GM19324 (cell line): ENCODE data around the gene BMPR2.
"Not testable (repeated sequence)": the region's sequence is repeated elsewhere in the genome, so short reads cannot be mapped to it uniquely, and the experiment has no call there.

Experiments
- ATAC-seq: cut with Tn5 transposase; IDR thresholded peaks from one replicate; pipeline ENCODE4 v1.9.1; 2021; ENCODE audit warnings: mild to moderate bottlenecking, moderate library complexity; ENCODE audit not compliant: unreplicated experiment, low FRiP score

Gene BMPR2

DNA sequence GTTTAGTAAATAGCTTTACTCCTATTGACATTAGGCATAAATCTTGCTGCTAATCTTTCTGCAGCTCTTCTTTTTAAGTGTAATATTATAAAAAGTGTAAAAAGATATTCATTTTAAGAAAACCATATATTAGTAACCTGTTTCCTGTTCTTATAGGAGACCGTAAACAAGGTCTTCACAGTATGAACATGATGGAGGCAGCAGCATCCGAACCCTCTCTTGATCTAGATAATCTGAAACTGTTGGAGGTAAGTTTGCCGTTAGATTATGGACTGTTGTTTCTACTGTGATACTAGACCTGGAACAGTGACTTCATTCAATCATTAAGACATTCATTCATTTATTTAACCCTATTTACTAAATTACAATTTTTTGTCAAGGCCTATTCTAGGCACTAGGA, 138.6 kb downstream of the BMPR2 start:
- no peak for ATAC-seq

DNA sequence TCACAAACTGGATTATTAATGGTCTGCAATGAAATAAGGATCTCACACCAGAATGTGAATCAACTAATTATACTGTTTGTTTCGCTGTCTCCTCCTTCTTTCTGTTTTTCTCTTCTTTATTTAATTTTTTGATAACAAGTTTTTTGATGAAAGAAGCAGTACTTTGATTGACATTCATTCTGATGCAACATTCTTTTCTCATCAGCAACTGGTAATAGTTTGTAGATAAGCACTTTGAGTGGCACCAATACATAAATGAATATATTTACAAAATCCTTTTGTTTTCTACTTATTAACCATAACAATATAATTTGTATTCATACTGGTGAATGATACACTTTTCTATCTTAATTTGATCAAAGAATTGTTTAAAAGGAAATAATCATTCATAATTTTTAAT, 143.3 kb downstream of the BMPR2 start:
- ATAC-seq: no peak

DNA sequence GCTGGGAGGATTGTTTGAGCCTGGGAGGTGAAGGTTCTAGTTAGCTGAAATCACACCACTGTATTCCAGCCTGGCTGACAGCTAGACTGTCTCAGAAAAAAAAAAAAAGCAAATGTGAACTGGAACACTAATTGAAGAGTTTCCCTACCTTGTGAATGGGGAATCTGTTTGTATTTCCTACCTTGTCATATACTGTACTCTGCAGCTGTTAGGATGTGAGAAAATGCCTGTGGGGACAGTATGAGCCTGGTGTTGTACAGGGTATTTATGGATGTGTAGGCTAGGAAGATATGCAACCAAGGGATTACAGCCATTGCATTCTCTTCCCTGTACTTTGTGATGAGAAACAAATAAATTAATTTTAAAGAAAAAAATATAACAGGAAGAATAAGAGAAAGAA, 145.3 kb downstream of the BMPR2 start:
- ATAC-seq: no peak

DNA sequence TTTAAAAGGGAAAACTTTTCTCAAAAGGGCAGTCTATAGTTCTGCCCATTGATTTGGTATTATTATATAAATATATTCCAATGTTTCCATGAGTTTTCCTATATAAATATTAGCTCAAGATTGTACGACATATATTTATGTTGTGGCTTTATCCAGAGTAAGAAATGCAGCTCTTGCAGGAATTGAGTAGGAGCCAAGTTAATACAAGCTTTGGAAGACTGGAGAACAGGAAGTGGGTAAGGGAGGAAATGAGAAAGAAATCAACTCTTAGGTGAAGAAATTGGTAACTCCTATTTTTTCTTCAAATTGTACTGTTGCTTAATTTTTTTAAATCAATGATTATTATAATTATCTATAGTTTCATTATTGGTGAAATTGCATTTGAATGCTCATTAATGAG, 153.3 kb downstream of the BMPR2 start:
- ATAC-seq: no peak

DNA sequence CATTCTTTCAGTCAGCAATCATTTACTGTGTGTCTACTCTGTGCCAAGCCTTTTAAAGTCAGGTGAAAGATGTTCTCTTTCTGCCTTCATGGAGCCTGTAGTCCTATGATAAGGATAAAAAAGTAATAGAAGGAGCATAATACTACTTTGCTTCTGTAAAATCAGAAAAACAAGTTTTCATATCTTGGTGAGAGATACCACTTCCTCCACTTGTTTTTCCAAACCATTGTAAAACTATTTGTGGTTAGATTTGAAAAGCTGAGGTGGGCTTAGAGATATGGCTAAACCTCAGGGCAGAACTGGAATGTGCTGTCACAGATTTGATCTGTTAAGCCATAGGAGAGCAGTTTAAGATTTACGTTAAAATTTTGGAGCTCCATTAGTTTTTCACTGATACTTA, 153.9 kb downstream of the BMPR2 start:
- no peak for ATAC-seq

DNA sequence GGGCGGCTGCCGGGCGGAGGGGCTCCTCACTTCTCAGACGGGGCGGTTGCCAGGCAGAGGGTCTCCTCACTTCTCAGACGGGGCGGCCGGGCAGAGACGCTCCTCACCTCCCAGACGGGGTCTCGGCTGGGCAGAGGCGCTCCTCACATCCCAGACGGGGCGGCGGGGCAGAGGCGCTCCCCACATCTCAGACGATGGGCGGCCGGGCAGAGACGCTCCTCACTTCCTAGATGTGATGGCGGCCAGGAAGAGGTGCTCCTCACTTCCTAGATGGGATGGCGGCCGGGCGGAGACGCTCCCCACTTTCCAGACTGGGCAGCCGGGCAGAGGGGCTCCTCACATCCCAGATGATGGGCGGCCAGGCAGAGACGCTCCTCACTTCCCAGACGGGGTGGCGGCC, 159.2 kb downstream of the BMPR2 start:
- ATAC-seq: not testable (repeated sequence)

DNA sequence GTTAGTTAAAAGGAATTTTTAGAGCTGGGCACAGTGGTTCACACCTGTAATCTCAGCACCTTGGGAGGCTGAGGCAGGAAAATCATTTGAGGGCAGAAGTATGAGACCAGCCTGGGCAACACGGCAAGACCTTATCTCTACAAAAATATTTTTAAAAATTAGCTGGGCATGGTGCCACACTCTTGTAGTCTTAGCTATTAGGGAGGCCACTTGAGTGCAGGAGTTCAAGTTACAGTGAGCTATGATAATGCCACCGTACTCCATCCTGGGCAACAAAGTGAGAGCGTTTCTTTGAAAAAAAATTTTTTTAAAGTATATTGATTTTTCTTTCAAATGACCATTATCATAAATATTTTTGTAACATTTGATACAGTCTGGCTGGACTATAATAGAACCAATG, 165.0 kb downstream of the BMPR2 start:
- no peak for ATAC-seq

DNA sequence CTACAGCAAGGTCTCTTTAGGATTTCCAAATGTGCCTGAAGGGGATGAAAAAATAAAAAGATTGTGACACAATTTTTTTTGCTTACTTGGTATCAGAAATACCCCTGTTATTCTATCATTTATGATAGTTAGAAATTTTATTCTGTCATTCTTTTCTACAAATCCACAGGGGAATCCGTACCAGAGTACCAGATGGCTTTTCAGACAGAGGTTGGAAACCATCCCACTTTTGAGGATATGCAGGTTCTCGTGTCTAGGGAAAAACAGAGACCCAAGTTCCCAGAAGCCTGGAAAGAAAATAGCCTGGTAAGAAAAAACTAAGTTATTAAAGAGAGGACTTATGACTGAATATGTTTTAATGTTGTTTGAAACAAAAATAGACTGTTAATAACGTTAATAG, 166.0 kb downstream of the BMPR2 start:
- no peak for ATAC-seq

DNA sequence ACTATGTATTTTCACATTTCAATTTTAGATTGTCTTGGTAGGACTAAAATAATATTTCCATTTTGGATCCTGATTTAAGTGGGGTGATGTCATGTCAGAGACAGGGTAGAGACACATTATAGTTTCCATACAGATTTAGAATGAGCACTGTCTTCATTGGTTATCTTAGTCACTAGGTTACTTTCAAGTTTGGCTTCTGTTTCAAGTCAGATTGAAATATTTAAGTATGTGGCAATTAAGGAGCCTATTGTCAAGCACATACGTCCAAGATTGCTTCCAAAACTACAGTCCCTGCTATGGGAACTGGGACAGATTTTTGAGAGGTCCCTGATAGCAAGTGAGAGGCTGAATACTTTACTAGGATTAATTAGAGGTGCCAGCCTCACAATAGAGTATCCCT, 169.4 kb downstream of the BMPR2 start:
- no peak for ATAC-seq

DNA sequence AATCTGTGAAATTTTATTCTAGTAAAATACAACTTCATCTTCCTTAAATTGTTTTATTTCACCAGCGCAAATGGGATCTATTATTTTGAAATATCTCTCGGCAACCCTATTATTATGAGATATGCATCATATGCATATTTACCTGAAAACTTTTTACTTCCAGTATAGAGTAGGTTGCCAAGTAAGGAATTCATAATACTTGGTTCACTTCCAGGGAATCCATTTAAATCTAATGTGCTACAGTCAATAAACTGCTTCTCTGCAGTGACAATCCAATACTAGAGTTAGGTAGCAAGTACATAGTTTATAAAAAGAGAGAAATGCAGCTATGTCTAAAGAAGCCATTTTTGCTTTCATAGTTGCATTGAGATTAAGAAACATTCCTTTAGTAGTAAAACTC, 169.8 kb downstream of the BMPR2 start:
- ATAC-seq: no peak

DNA sequence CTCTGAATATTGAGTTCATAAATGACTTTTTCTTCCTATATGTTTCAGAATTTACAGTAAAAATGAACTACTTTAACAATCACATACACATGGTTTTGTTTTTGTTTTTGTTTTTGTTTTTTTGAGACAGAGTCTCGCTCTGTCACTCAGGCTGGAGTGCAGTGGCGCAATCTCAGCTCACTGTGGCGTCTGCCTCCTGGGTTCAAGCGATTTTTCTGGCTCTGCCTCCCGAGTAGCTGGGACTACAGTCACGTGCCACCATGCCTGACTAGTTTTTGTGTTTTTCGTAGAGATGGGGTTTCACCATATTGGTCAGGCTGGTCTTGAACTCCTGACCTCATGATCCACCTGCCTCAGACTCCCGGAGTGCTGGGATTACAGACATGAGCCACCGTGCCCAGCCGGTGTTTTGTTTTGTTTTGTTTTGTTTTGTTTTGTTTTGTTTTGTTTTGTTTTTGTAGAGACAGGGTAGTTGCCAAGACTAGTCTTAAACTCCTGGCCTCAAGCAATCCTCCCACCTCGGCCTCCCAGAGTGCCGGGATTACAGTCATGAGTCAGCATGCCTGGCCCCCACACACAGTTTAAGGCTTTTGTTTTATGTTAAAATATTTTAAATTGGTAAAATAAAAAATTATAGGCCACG, 170.5 kb downstream of the BMPR2 start:
- not testable (repeated sequence) for ATAC-seq

DNA sequence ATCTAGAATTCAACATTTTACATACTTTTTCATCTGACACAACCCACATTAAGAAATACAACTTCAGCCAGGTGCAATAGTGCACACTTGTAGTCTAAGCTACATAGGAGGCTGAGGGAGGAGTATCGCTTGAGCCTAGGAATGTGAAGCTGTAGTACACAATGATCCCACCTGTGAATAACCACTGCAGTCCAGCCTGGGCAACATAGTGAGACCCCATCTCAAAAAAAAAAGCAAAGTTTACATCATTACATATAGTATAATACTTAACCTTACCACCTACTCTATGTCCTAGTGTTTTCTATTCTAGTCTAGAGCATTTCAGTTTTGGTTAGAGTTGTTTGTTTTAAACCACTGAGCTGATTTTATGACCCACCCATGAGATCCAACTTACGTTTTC, 172.1 kb downstream of the BMPR2 start:
- ATAC-seq: no peak

DNA sequence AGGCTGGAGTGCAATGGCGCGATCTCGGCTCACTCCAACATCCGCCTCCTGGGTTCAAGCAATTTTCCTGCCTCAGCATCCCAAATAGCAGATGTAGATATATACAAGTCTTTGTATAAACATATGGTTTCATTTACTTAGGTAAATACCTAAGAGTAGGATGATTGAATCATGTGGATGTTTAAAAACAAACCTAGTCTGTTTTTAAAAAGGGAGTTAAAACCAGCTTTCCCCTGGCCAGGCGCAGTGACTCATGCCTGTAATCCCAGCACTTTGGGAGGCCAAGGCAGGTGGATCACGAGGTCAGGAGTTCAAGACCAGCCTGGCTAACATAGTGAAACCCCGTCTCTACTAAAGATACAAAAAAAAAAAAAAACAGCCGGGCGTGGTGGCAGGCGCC, 174.9 kb downstream of the BMPR2 start:
- ATAC-seq: not testable (repeated sequence)

DNA sequence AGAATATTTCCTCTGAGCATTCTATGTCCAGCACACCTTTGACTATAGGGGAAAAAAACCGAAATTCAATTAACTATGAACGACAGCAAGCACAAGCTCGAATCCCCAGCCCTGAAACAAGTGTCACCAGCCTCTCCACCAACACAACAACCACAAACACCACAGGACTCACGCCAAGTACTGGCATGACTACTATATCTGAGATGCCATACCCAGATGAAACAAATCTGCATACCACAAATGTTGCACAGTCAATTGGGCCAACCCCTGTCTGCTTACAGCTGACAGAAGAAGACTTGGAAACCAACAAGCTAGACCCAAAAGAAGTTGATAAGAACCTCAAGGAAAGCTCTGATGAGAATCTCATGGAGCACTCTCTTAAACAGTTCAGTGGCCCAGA, 179.2 kb downstream of the BMPR2 start:
- no peak for ATAC-seq

DNA sequence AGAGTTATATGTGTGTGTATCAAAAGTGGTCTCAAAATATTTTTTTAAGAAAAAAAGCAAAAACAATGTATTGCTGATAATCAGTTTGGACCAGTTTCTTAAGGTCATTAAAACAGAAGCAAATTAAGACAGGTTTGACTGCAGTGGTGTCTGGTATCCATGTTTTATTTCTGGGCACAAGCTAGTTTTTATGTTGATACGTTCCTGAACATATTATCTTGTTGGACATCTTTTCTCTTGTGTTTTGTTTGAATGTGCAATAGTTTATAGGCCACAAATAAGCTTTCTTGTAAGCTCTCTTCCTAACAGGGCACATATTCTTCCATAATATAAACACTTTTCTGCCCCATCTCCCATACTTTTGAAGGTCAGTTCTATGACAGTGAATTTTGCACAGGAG, 184.1 kb downstream of the BMPR2 start:
- no peak for ATAC-seq

DNA sequence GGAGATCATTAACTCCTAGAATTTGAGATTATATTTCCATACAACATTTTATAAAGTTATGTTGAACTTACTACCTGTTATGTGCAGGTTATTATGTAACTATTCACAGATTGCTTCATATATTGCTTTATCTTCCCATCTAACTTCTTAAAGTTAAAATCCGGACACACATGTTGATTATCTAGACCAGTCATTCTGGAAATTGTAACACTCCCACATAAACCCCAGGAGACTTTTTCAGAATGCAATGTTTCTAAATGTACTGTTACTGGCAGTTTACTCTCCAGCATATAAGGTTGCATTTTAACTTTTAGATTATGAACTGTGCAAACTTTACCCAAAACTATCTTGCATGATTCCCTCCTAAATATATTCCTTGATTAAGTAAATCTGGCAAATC, 188.1 kb downstream of the BMPR2 start:
- ATAC-seq: no peak

DNA sequence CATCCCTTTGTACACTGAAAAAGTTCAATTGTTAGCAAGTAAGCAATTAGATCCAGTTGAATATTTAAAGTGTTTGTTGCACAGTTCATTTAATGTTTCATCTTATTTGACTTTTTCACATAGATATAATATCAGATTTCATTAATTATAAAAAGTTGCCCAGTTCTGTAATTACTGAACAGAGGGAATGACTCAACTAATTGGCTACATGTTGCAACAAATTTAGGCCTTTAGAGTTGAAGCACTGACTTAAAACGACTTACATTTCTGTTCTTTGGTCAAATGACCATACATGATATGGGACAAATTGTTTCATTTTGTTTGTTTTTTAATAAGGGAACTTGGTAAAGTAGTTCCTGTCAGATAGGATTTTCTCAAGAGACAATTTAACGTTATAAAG, 190.2 kb downstream of the BMPR2 start:
- no peak for ATAC-seq

DNA sequence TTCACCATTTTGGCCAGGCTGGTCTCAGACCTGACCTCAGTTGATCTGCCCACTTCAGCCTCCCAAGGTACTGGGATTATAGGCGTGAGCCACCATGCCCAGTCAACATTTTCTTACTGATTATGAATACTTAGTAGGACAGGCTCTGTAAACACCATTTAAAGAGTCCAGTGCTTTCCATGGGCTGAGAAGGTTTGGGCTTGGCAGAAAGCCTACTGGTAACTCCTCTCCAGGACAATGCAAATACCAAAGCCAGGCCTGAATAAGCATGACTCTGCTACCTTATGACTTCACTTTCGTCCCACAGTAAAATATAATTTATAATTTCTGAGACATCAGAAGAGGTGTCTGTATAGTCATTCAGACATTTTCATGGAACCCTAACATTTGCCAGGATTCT, 198.4 kb downstream of the BMPR2 start:
- no peak for ATAC-seq

DNA sequence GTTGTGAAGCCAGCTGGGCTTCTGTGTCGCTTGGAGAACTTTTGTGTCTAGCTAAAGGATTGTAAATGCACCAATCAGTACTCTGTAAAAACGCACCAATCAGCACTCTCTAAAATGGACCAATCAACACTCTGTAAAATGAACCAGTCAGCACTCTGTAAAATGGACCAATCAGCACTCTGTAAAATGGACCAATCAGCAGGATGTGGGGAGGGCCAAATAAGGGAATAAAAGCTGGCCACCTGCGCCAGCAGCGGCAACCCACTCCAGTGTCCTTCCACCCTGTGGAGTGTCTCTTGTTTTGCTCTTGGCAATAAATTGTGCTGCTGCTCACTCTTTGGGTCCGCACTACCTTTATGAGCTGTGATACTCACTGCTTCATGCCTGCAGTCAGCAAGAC, 199.1 kb downstream of the BMPR2 start:
- not testable (repeated sequence) for ATAC-seq

DNA sequence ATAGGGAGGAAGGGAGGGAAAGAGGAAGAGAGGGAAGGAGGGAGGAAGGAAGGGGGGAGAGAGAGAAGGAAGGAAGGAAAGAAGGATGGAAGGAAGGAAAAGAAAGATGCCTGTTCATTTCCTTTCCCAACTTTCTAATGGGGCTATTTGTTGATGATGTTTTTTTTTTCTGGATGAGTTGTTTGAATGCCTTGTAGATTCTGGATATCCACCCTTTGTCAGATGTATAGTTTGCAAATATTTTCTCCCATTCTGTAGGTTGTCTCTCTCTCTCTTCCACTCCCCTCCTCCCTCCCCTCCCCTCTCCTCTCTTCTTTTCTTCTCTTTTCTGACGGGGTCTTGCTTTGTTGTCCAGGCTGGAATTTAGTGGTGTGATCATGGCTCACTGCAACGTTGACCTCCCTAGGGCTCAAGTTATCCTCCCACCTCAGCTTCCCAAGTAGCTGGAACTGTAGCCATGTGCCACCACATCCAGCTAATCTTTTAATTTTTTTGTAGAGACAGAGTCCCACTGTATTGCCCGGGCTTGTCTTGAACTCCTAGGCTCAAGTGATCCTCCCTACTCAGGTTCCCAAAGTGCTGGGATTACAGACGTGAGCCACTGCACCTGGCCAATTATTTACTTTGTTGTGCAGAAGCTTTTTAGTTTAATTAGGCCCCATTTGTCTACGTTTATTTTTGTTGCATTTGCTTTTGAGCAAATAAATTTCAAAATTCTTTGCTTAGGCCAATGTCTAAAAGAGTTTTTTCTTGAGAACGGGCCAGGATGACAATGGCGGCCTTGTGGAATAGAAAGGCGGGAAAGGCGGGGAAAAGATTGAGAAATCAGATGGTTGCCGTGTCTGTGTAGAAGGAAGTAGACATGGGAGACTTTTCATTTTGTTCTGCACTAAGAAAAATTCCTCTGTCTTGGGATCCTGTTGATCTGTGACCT, 201.4 kb downstream of the BMPR2 start:
- no peak for ATAC-seq

DNA sequence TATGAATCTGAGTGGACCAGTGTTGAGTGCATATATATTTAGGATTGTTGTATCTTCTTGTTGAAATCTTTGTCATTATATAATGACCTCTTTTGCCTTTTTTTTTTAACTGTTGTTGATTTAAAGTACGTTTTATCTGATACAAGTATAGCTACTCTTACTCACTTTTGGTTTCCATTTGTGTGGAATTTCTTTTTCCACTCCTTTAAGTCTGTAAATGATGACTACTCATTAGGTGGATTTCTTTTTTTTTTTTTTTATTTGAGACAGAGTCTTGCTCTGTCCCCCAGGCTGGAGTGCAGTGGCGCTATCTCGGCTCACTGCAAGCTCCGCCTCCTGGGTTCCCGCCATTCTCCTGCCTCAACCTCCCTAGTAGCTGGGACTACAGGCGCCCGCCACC, 206.7 kb downstream of the BMPR2 start:
- not testable (repeated sequence) for ATAC-seq

DNA sequence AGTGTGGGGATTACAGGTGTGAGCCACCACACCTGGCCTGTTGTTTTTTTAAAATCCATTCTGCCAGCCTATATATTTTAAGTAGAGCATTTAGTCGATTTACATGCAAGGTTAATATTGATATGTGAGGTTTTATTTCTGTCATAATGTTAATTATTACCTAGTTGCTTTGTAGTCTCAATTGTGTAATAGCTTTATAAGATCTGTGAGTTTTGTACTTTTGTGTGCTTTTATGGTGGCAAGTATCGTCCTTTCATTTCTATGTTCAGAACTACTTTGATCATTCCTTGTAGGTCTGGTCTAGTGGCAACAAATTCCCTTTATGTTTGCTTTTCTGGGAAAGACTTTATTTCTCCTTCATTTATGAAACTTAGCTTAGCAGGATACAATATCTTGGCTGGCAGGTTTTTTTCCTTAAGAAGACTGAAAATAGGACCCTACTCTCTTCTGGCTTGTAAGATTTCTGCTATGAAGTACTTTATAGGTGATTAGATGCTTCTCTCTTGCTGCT, 207.6 kb downstream of the BMPR2 start:
- no peak for ATAC-seq
